Activated T-helper 2 cell treated with anti-CD3 and anti-CD28 coated beads, Interferon-gamma antibody, Interleukin-2, Interleukin-4, amounts not matched to agents 10 μg/mL and 5 μg/mL and 100 μg/mL, durations not matched to agents 14 hours and 24 hours and 36 hours (primary cell): ENCODE results near the gene MYO15B. TPM values are rescaled to one million over a fixed set of nuclear protein-coding genes. Genes with fewer than 3 reads are reported as not detected.

Experiments
- DNase-seq: peaks from one replicate; pipeline ENCODE4 v3.0.0; 2021; ENCODE audit warnings: low spot score
- H3K27ac Mint-ChIP-seq: one replicate; pipeline ENCODE4 v1.8.0; 2021; ENCODE audit warnings: mixed read lengths
- H3K27me3 Mint-ChIP-seq: one replicate; pipeline ENCODE4 v1.8.0; 2021; ENCODE audit warnings: low read depth, mixed read lengths
- H3K36me3 Mint-ChIP-seq: one replicate; pipeline ENCODE4 v1.8.0; 2021; ENCODE audit warnings: low read depth, mixed read lengths
- H3K4me1 Mint-ChIP-seq: one replicate; pipeline ENCODE4 v1.8.0; 2021; ENCODE audit warnings: low read depth, mixed read lengths
- H3K4me3 Mint-ChIP-seq: one replicate; pipeline ENCODE4 v1.8.0; 2021; ENCODE audit warnings: low read depth, mild to moderate bottlenecking, moderate library complexity, mixed read lengths
- H3K9me3 Mint-ChIP-seq: one replicate; pipeline ENCODE4 v1.8.0; 2021; ENCODE audit warnings: mixed read lengths
- intact Hi-C: fragments of 100-400 bp; cut with micrococcal nuclease; formaldehyde crosslinking; loops from one replicate; pipeline ENCODE4 v1.15.1; 2023
- total RNA-seq: library from RNA; stranded (reverse); gene quantifications from 2 replicates; pipeline ENCODE4 v1.2.3, GENCODE V29; 2022

The MYO15B gene
- total RNA-seq, 1 donor from 2014 or later: 33.9 TPM

DNA sequence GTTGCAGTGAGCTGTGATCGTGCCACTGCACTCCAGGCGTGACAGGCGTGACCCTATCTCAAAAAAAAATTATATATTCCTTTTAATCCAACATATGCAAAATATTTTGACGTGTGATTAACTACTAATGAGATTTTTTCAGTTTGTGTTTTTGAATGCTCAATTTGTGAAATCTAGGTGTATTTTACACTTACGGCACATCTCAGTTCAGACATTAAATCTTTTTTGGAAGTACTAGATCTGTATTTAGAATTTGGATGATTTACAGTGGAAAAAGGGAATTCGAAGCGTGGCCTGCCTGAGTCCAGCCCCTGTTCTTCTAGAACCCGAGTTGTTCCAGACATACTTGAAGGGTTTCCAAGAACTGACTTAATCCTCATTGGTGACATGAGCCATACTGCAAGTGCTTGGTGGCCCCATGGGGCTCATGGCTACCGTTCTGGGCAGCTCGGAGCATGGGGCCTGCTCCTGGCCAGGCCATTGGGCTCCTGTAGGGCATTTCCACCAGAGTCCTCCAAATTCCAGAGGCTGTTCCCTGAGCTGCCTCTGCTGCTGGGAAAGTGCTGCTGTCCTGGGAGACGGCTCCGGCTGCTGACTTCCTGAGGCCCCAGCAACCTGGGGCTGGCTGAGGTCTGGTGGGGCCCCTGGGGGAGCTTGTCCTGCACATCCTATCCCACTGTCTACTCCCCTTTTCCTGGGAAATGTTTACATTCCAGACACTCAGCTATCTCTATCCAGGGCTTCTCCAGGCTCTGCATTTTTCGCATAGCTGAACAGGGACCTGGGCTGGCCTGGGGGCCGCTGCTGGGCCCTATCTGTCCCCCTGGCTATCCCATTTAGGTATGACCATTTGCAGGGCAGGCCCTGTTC, 34.9 kb upstream of the MYO15B start:
- no peaks in the 10 kb centered on the region for H3K4me1 Mint-ChIP-seq
- no peaks in the 10 kb centered on the region for H3K9me3 Mint-ChIP-seq
- no peak for DNase-seq
- H3K27ac Mint-ChIP-seq: no peak overlapping the region
- no peaks in the 10 kb centered on the region for H3K36me3 Mint-ChIP-seq
- no peaks in the 10 kb centered on the region for H3K27me3 Mint-ChIP-seq
- intact Hi-C loops: no loop called here
- H3K4me3 Mint-ChIP-seq: no peak overlapping the region

DNA sequence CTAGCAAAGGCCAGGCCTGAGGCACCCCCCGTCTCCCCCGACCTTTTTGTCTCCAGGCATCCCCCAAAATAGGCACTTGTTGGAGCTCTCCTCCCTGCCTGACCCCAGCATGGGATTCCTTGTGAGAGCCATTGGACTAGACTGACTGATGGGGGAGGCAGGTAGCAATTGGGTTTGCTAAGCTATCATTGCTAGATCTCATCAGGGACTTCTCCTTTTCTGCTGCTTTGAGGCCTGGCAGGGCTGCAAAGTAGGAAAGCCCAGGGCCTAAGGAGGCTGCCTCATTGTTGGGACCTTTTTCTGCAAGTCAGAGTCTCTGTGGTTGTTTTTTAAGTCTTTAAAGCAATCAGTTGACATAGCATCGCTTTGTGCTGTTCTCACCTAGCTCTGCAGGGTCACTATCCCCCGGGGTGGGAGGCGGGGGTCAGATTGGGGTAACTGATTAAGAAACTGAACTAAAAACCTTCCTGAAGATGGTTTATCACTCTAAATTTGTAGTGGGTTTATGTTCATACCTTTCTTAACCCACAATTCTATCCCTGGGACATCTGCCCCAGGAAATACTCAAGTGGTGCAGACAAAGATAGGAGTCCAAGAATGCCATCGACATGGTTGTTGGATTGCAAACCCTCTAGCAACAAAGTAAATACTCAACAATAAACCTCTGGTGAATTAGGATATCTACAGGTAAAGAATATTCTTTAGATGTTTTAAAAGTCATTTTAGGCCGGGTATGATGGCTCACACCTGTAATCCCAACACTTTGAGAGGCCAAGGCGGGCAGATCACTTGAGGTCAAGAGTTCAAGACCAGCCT, 34.1 kb upstream of the MYO15B start:
- no peaks in the 10 kb centered on the region for H3K9me3 Mint-ChIP-seq
- no peak for DNase-seq
- H3K27ac Mint-ChIP-seq: no peak overlapping the region
- H3K27me3 Mint-ChIP-seq: no peaks in the 10 kb centered on the region
- H3K4me1 Mint-ChIP-seq: no peaks in the 10 kb centered on the region
- intact Hi-C loops: no loop called here
- no peak overlapping the region for H3K4me3 Mint-ChIP-seq
- no peaks in the 10 kb centered on the region for H3K36me3 Mint-ChIP-seq

DNA sequence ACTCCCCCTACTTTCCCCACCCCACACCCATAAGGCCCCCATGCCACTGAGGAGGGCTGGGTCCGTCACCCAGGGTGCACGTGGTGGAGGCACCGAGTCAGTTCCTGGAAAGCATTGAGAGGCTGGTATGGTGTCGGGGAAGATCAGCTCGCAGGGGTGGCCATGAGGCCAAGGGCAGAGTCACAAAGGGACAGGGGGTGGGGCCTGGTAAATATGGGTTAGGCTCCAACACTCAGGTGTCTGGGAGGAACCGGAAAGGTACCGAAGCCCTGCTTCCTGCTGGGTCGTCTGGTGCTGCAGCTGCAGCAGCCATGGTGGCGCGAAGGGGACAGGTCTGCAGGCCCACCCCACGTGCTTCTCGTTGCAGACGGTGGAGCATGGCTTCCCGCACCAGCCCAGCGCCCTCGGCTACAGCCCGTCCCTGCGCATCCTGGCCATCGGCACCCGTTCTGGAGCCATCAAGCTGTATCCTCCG, 31.9 kb upstream of the MYO15B start:
- H3K4me3 Mint-ChIP-seq: no peak overlapping the region
- H3K4me1 Mint-ChIP-seq: no peaks in the 10 kb centered on the region
- H3K36me3 Mint-ChIP-seq: no peaks in the 10 kb centered on the region
- H3K27me3 Mint-ChIP-seq: no peaks in the 10 kb centered on the region
- H3K27ac Mint-ChIP-seq: no peak overlapping the region
- intact Hi-C loops: no loop called here
- H3K9me3 Mint-ChIP-seq: no peaks in the 10 kb centered on the region
- DNase-seq: no peak

GRCh38 chr17:75557075-75557851, 30.3 kb upstream of the MYO15B start:
- Mint-ChIP-seq H3K4me3 (no peak overlapping the region), H3K27ac (no peak overlapping the region), H3K4me1 (no peaks in the 10 kb centered on the region), H3K36me3 (no peaks in the 10 kb centered on the region), H3K27me3 (no peaks in the 10 kb centered on the region), H3K9me3 (no peaks in the 10 kb centered on the region)
- DNase-seq: no peak
- intact Hi-C loops: no loop called here

DNA sequence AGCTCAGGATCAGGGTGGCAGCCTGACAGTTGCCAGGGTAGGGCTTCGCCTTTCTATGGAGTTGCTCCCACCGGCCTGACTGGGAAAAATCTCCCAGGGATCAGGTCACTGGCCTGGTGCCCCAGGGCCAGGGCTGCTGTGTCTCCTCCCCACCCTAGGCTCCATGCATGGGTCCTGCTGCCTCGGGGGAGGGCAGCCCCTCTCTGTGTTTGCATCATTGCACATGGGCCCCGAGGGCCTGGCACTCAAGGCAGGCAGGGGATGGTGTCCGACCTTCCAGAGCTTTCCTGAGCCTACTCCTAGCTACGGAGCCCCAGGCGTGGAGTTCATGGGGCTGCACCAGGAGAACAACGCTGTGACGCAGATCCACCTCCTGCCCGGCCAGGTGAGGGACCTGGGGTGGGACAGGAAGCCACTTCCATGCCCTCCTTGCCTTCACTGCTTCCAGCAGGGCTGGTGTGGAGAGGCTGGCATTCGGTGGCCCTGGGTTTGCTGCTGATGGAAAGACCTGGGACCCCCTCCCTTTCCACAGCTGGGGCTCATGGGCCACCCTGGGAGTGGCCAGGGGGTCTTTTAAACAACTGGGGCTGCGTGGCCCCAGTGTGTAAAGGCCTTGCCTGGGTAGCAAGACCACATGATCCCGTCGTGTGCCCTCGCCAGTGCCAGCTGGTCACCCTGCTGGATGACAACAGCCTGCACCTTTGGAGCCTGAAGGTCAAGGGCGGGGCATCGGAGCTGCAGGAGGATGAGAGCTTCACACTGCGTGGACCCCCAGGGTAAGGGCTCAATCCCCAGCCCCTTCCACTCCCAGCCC, 29.5 kb upstream of the MYO15B start:
- no peak overlapping the region for H3K27ac Mint-ChIP-seq
- intact Hi-C loops: no loop called here

GRCh38 chr17:75558666-75559530, 28.7 kb upstream of the MYO15B start:
- no peak overlapping the region for H3K4me3 Mint-ChIP-seq
- no peaks in the 10 kb centered on the region for H3K27me3 Mint-ChIP-seq
- no peaks in the 10 kb centered on the region for H3K4me1 Mint-ChIP-seq
- intact Hi-C loops: no loop called here
- no peaks in the 10 kb centered on the region for H3K36me3 Mint-ChIP-seq
- H3K27ac Mint-ChIP-seq: no peak overlapping the region
- no peaks in the 10 kb centered on the region for H3K9me3 Mint-ChIP-seq
- DNase-seq: no peak

More for the DNA sequence above, 29.5 kb upstream of the MYO15B start:
- Mint-ChIP-seq H3K4me3 (no peak overlapping the region), H3K36me3 (no peaks in the 10 kb centered on the region), H3K9me3 (no peaks in the 10 kb centered on the region), H3K27me3 (no peaks in the 10 kb centered on the region), H3K4me1 (no peaks in the 10 kb centered on the region)
- DNase-seq: no peak

DNA sequence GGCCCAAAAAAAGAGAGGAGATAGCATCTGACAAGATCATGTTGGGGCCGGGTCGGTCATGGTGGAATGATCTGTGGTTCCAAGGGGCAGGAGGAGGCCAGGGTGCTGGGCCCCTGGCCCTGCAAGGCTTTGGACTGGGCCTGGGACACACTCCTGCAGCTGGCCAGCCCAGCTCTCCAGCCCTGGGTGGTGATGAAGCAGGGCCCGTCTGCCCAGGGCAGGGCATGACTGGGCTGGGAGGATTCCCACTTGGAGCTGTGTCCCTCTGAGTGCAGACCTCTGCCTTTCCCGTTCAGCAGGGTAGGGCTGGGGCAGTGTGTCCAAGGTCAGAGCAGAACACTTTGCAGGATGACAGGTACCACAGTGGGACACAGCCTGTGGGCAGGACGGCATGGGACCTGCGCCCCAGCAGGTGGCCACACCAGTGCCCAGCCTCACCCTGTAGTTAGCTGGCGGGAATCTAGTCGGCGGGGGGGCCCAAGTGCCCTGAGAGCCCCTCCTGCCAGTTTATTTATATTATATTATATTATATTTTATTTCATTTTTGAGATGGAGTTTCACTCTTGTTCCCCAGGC, 27.6 kb upstream of the MYO15B start:
- H3K27me3 Mint-ChIP-seq: no peaks in the 10 kb centered on the region
- no peak overlapping the region for H3K27ac Mint-ChIP-seq
- H3K4me1 Mint-ChIP-seq: no peaks in the 10 kb centered on the region
- no peaks in the 10 kb centered on the region for H3K9me3 Mint-ChIP-seq
- DNase-seq: no peak
- H3K4me3 Mint-ChIP-seq: no peak overlapping the region
- no peaks in the 10 kb centered on the region for H3K36me3 Mint-ChIP-seq
- intact Hi-C loops: no loop called here

DNA sequence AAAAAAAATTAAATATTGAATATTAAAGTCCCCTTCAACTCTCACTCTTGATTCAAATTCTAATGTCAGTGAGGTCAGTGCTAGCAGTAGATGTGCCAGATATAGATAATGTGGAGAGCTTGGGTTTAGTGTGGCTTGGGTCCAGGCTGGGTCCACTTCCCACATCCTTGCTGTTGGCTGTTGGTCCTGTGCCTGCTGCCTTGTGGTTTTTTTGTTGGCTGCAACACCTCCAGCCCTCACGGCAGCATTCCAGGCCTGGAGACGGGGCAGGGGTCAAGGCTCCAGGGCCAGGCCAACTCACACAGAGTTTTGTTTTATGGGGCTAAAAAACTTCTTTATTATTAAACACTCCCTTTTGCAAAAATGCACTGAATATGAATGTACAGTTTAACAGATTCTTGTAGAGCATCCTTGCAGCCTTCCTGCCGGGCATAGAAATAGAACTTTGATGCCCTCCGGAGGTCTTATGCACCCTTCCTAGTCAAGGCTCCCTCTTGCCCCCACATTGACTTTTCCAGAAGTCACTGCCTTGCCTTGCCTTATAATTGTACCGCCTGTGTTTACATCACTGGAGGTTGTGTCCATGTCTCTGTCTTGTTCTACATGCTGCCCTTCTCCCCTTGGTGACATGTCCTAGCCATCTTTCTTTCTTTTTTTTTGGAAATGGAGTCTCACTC, 25.5 kb upstream of the MYO15B start:
- Mint-ChIP-seq H3K36me3 (no peaks in the 10 kb centered on the region), H3K4me1 (no peaks in the 10 kb centered on the region), H3K27me3 (no peaks in the 10 kb centered on the region), H3K4me3 (no peak overlapping the region), H3K27ac (no peak overlapping the region), H3K9me3 (no peaks in the 10 kb centered on the region)
- no peak for DNase-seq
- intact Hi-C loops: no loop called here

- Mint-ChIP-seq H3K4me3 (no peak overlapping the region), H3K9me3 (no peaks in the 10 kb centered on the region), H3K27ac (no peak overlapping the region), H3K4me1 (no peaks in the 10 kb centered on the region), H3K27me3 (no peaks in the 10 kb centered on the region), H3K36me3 (no peaks in the 10 kb centered on the region)
- intact Hi-C loops: no loop called here
- no peak for DNase-seq
These were observed 24.4 kb upstream of the MYO15B start for GRCh38 chr17:75563063-75563758.

- DNase-seq: no peak
- Mint-ChIP-seq H3K36me3 (no peaks in the 10 kb centered on the region), H3K4me1 (no peaks in the 10 kb centered on the region), H3K4me3 (no peak overlapping the region), H3K27ac (no peak overlapping the region), H3K9me3 (no peaks in the 10 kb centered on the region), H3K27me3 (no peaks in the 10 kb centered on the region)
- intact Hi-C loops: no loop called here
These were observed 23.4 kb upstream of the MYO15B start for GRCh38 chr17:75564195-75564594.
